Measurements from ENCODE around the gene MPG.
"Not testable (repeated sequence)": the region's sequence is repeated elsewhere in the genome, so short reads cannot be mapped to it uniquely, and the experiment has no call there.

The MPG gene

GRCh38 chr16:77807-78443, at the start of gene MPG:
TSS of gene MPG (plus strand) at chr16:78225. CDS start at chr16:78310, 85 bp downstream.
- H3K4me3 ChIP-seq (ENCODE audit: low read depth, low read length): peak within 1 kb of the TSS; percentile 66

- H3K4me3 ChIP-seq (ENCODE audit: low read depth, low read length): not testable (repeated sequence)
Observed at GRCh38 chr16:30627-31026, 47.4 kb upstream of the MPG start.

GRCh38 chr16:33154-33876, 44.7 kb upstream of the MPG start:
- H3K4me3 ChIP-seq (ENCODE audit: low read depth, low read length): not testable (repeated sequence)

GRCh38 chr16:33877-34647, 44.0 kb upstream of the MPG start:
- H3K4me3 ChIP-seq (ENCODE audit: low read depth, low read length): no peak overlapping the region

GRCh38 chr16:34648-34987, 43.4 kb upstream of the MPG start:
- no peak overlapping the region for H3K4me3 ChIP-seq (ENCODE audit: low read depth, low read length)

GRCh38 chr16:35011-35677, 42.9 kb upstream of the MPG start:
- H3K4me3 ChIP-seq (ENCODE audit: low read depth, low read length): no peak overlapping the region

GRCh38 chr16:35678-36305, 42.2 kb upstream of the MPG start:
- H3K4me3 ChIP-seq (ENCODE audit: low read depth, low read length): no peak overlapping the region

- no peak overlapping the region for H3K4me3 ChIP-seq (ENCODE audit: low read depth, low read length)
Observed at GRCh38 chr16:36336-36984, 41.6 kb upstream of the MPG start.

GRCh38 chr16:37511-37910, 40.5 kb upstream of the MPG start:
- no peak overlapping the region for H3K4me3 ChIP-seq (ENCODE audit: low read depth, low read length)

- H3K4me3 ChIP-seq (ENCODE audit: low read depth, low read length): not testable (repeated sequence)
Observed at GRCh38 chr16:38206-38605, 39.8 kb upstream of the MPG start.

GRCh38 chr16:38941-39892, 38.8 kb upstream of the MPG start:
- H3K4me3 ChIP-seq (ENCODE audit: low read depth, low read length): no peak overlapping the region

- H3K4me3 ChIP-seq (ENCODE audit: low read depth, low read length): no peak overlapping the region
Observed at GRCh38 chr16:41439-42068, 36.5 kb upstream of the MPG start.

- no peak overlapping the region for H3K4me3 ChIP-seq (ENCODE audit: low read depth, low read length)
Observed at GRCh38 chr16:42069-42457, 36.0 kb upstream of the MPG start.

GRCh38 chr16:42691-43090, 35.3 kb upstream of the MPG start:
- no peak overlapping the region for H3K4me3 ChIP-seq (ENCODE audit: low read depth, low read length)

GRCh38 chr16:43294-43693, 34.7 kb upstream of the MPG start:
- no peak overlapping the region for H3K4me3 ChIP-seq (ENCODE audit: low read depth, low read length)

GRCh38 chr16:44655-45054, 33.4 kb upstream of the MPG start:
- no peak overlapping the region for H3K4me3 ChIP-seq (ENCODE audit: low read depth, low read length)

GRCh38 chr16:45454-45853, 32.6 kb upstream of the MPG start:
- no peak overlapping the region for H3K4me3 ChIP-seq (ENCODE audit: low read depth, low read length)

GRCh38 chr16:46510-46909, 31.5 kb upstream of the MPG start:
- H3K4me3 ChIP-seq (ENCODE audit: low read depth, low read length): not testable (repeated sequence)

- no peak overlapping the region for H3K4me3 ChIP-seq (ENCODE audit: low read depth, low read length)
Observed at GRCh38 chr16:47234-47633, 30.8 kb upstream of the MPG start.

Measured in iPS-11a (cell line).